ENCODE data around the gene ZNF444. TPM values are rescaled to one million over a fixed set of nuclear protein-coding genes. Genes with fewer than 3 reads are reported as not detected.

ZNF444 gene
- total and polyA plus RNA-seq, 2 donors (not counting 1 experiment from before 2014, with no cell fraction given), result 24.1 to 37.7 TPM

- Histone ChIP-seq H3K9me3 (ENCODE audit: control extremely low read depth in 1 of 3, control insufficient read depth in 2 of 3, insufficient read depth in 1 of 3, low read length in 2 of 3) (no peaks in the 10 kb centered on the region), H3K79me2 (ENCODE audit: control insufficient read depth, insufficient read depth, low read length) (peaks cover 44% of the 10 kb centered on the region), H3K4me3 (ENCODE audit: control extremely low read depth in 1 of 5, extremely low read depth in 1 of 5, insufficient read depth in 1 of 5, low read depth in 2 of 5, low read length in 4 of 5) (peak within 1 kb of the TSS; percentile 37 to 95 (median 76)), H3K9ac (ENCODE audit: low read length) (peak within 1 kb of the TSS; percentile 97), H3K4me1 (ENCODE audit: control insufficient read depth in 2 of 2, insufficient read depth in 2 of 2, low read length in 2 of 2) (peaks cover 18 to 29% of the 10 kb centered on the region in 2 donors), H4K20me1 (ENCODE audit: control insufficient read depth, insufficient read depth, low read length, poor library complexity, severe bottlenecking) (peaks cover 31% of the 10 kb centered on the region), H3K4me2 (replicated peaks; ENCODE audit: low read depth, low read length, poor library complexity, severe bottlenecking) (peak within 1 kb of the TSS; percentile 97), H2AFZ (ENCODE audit: insufficient read depth, low read depth, low read length, poor library complexity, severe bottlenecking) (peak within 1 kb of the TSS; percentile 66), H3K27me3 (replicated peaks in 1 of 4; ENCODE audit: control extremely low read depth in 1 of 4, control insufficient read depth in 3 of 4, insufficient read depth in 4 of 4, low read length in 3 of 4) (no peaks in the 10 kb centered on the region), H3K27ac (ENCODE audit: low read length in 2 of 2) (peak within 1 kb of the TSS; percentile 91 to 99), H3K36me3 (replicated peaks in 1 of 2; ENCODE audit: control extremely low read depth in 1 of 2, control insufficient read depth in 1 of 2, extremely low read depth in 1 of 2, insufficient read depth in 2 of 2, low read length in 1 of 2) (peaks cover 0 to 12% of the 10 kb centered on the region in 2 experiments)
- peak; percentile 83 for ATAC-seq (ENCODE audit: low read depth)
- POLR2A ChIA-PET, result interaction anchor here (0.6 to 2.0 kb wide), 9 partner anchors 10 to 522 kb away, joined by 3 to 13 read pairs (median 5); partner anchors contain the start of genes FIZ1, ZNF444 and ZSCAN5A
- TF ChIP-seq CTCF (IDR thresholded peaks at IDR 0.05), result no peak
- TF ChIP-seq EZH2 (IDR thresholded peaks at IDR 0.05; ENCODE audit: borderline replicate concordance, insufficient read depth, low read depth, low read length, poor library complexity, severe bottlenecking), result no peak
- Mint-ChIP-seq H3K27me3 (no peaks in the 10 kb centered on the region), H3K4me3 (peak within 1 kb of the TSS; percentile 94), H3K9me3 (ENCODE audit: insufficient read depth) (no peaks in the 10 kb centered on the region), H3K27ac (peak within 1 kb of the TSS; percentile 99), H3K4me1 (peaks cover 40% of the 10 kb centered on the region)
- peak; percentile 98 for DNase-seq
- intact Hi-C loops (cut with micrococcal nuclease), result loop anchor here (1.0 to 5.0 kb wide), 6 partner anchors 10 to 281 kb away; partner anchors contain the start of genes ZNF444, ZNF583 and ZSCAN5A
- WGBS (ENCODE audit: insufficient coverage), result 6% methylated on average over 59 of the region's 74 CpGs
- CTCF ChIA-PET, result interaction anchor here (0.7 to 1.7 kb wide), 3 partner anchors 12 to 16 kb away, joined by 3 to 4 read pairs (median 3); no protein-coding TSS in a partner anchor
Observed at GRCh38 chr19:56121180-56122167, 19.6 kb upstream of the ZNF444 start, which contains the start of gene ZNF787. TSS of gene ZNF787 (minus strand) at chr19:56121295. CDS start at chr19:56103217, 18,078 bp downstream.
